ENCODE data around the gene BLOC1S5.
"Not testable (repeated sequence)": the region's sequence is repeated elsewhere in the genome, so short reads cannot be mapped to it uniquely, and the experiment has no call there.

The BLOC1S5 gene

DNA sequence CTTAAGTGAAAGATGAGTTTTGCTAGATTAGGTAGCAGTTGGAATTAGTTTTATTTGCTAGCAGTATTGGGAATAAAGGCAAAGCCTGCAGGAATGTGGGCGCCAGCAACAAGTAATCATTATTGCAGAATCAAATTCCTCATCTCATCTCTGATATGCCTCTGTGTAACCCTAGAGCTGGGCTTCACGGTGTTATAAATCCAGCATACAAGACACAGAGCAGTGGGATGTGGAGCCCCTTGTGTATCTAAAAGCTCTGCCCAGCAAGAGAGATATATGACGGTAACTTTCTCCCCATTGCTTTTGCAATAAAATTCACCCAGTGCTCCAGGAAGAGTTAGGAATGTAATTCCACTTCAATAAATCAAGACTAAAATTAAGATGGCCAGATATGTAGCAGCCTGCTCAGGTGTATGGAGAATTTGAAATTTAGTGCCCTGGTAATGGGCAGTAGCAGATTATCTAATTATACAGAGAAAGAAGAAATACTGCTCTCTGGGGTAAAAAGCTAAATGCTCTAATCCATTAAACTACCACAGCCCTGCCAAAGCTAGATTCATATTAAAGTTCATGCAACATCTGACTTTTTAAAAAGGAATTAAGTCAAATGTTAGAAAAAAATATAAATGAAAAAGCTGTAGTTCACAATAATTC, 5.6 kb upstream of the BLOC1S5 start:
- no peak for TF ChIP-seq ZNF274 (IDR thresholded peaks at IDR 0.05; ENCODE audit: low read depth, low read length)
- no peak overlapping the region for H3K4me3 ChIP-seq (ENCODE audit: low read length)

DNA sequence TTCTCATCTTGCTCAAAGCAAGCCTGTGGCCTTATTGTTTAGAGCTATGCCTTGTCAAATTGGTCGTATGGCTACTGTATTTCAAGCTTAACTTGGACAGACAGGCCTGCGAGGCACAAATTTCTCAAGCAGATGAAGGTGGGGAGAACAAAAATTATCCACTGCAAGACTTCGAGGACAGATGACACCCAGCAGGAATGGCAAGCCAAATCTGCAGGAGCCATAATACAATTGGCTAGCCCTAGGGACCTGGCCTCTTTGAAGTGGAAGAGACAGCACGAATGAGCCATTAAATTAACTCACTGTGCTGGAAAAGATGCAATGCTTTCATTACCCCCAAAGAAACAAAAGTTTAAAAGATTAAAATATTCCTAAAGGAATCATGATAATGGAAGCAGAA, 5.0 kb upstream of the BLOC1S5 start:
- no peak overlapping the region for H3K4me3 ChIP-seq (ENCODE audit: low read length)
- TF ChIP-seq ZNF274 (IDR thresholded peaks at IDR 0.05; ENCODE audit: low read depth, low read length): no peak

DNA sequence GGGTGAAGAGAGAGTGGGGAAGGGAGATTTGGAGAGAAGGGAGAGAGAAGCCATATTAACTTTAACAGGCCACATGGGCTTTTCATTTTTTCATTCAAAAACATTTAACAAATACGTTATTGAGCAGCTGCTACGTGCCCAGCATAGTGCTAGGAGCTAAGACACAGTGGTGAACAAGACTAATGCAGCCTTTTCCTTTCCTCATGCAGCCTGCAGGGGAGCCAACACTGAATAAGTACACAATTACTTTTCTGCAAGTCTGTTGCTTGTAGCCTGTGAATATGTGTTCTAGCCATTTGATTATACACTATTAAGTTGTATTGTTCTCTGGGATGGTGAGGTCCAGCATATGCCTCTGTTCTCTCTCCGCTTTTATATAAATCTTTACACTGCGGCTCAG, 1.9 kb upstream of the BLOC1S5 start:
- TF ChIP-seq ZNF274 (IDR thresholded peaks at IDR 0.05; ENCODE audit: low read depth, low read length): no peak
- H3K4me3 ChIP-seq (ENCODE audit: low read length): no peak overlapping the region

GRCh38 chr6:8065519-8065911, 1.3 kb upstream of the BLOC1S5 start:
- no peak overlapping the region for H3K4me3 ChIP-seq (ENCODE audit: low read length)
- no peak for TF ChIP-seq ZNF274 (IDR thresholded peaks at IDR 0.05; ENCODE audit: low read depth, low read length)

DNA sequence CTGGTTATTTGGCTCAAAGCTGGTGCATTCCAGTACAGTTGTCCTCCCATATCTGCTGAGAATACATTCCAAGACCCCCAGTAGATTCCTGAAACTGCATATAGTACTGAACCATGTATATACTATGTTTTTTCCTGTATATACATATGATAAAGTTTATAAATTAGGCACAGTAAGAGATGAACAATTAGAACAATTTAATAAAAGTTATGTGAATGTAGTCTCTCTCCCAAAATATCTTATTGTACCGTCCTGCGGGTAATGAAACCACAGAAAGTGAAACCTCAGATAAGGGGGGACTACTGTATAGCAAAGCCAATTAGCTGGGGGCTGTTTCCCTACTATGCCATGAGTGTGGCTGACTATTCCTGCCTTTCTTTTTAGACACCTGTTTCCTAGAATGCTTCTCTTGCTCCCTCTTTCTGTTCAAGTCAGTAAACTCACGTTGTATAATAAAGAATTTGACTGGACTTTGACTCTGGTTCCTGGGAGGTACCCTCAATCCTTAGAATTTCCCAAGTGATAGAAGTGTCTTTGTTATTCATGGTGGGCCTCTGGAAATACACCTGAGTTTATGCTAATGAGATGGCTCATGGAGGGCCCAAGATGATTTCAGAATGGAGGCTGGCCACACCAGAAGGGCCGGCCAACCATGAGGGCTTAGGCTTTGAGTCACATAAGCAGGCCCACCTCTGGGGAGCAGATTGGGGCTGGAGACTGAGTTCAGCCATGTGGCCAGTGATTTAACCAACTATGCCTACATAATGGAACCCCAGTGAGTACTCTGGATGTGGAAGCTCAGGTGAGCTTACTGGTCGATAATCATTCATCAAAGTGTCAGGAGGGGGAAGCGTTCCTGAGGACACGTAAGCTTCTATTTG, 689 bp upstream of the BLOC1S5 start:
- no peak for TF ChIP-seq ZNF274 (IDR thresholded peaks at IDR 0.05; ENCODE audit: low read depth, low read length)
- peak overlapping the region; percentile 3; the same call in 1 of the 2 replicates for H3K4me3 ChIP-seq (ENCODE audit: low read length)

DNA sequence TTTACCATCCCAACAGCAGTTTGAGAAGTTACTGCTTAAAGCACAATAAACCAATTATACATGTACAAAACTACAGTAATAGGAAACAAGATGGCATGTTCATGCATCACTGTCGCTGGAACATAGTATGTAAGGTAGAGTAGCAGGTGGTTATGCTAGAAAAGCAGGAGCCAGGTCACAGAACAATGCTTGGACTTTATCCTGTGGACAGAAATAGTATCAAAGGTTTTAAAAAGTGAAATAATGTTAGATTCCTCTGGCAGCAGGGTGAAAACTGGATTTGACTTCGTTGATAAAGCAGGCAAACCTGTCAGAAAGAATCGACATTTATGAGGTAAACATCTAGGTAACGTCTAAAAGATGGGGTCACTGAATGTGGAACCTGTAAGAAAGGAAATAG, 2.5 kb downstream of the BLOC1S5 start:
- H3K4me3 ChIP-seq (ENCODE audit: low read length): no peak overlapping the region
- no peak for TF ChIP-seq ZNF274 (IDR thresholded peaks at IDR 0.05; ENCODE audit: low read depth, low read length)

DNA sequence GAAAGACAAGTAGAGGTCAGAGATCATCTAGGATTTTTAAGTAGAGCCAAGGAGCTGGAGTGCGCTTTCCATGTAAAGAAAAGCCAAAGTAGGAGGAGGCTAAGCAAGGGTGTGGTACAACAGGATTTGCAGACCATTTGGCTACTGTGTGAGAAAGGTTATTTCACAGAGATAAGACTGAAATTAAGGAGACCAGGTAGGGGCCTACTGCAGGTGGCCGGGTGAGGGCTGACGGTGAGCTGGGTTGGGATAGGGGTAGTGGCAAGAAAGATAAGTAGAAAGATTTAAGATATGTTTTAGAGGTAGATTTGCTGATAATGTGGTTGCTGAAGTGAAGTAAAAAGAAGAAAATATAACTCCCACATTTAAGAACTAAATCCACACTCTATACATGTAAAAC, 3.8 kb downstream of the BLOC1S5 start:
- no peak for TF ChIP-seq ZNF274 (IDR thresholded peaks at IDR 0.05; ENCODE audit: low read depth, low read length)
- no peak overlapping the region for H3K4me3 ChIP-seq (ENCODE audit: low read length)

DNA sequence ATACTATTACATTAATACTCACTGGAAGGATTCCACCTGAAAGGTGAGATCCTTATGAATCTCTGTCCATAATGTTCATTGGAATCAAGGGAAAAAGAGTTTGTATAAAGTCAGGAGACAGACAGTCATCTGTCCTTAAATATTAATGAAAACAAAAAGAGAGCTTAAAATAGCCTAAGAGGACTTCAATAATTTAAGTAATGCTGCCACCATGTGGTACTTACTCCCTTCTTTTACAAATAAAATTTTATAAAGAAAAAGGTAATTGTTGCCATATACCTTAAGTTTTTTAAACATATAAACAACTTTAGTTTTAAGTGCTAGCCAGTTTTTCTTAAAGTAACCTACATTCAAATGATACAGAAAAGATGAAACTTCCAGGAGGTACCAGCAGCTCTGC, 5.1 kb downstream of the BLOC1S5 start:
- no peak for TF ChIP-seq ZNF274 (IDR thresholded peaks at IDR 0.05; ENCODE audit: low read depth, low read length)
- no peak overlapping the region for H3K4me3 ChIP-seq (ENCODE audit: low read length)

DNA sequence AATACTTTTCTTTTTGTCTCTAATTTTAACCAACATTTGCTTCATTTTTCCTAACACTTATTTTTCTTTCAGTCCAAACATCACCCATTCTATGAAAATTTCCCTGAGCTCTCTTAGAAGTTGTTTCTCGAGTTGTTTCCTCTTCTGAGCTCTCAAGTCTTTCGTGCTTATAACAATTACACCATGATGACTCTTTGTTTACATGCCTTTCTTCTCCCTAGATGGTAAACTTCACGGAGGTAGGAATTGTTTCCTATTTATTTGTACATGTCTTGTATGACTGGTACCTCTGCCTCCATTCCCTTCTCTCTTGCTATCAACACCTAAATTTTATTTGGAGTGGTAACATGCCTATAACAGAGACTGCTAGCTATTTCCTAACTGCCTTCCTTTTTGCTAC, 6.4 kb downstream of the BLOC1S5 start:
- TF ChIP-seq ZNF274 (IDR thresholded peaks at IDR 0.05; ENCODE audit: low read depth, low read length): no peak
- H3K4me3 ChIP-seq (ENCODE audit: low read length): no peak overlapping the region

DNA sequence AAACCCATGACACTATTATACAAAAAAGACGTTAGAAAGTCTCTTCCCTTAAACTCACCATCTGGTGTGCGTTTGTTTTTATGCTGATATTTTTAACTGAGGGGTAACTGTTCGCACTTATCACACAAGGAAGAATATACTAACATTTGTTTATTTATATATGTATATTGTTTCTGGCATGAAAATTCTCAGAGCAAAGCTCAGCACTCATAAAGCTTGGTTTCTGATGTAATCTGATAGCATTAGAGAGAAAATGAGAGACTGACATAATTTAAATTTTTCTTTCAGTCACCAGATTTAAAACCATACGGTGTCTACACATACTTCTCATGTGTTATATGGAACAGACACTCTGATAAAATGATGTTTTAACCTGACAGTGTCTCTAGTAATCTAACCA, 6.9 kb downstream of the BLOC1S5 start:
- H3K4me3 ChIP-seq (ENCODE audit: low read length): no peak overlapping the region
- no peak for TF ChIP-seq ZNF274 (IDR thresholded peaks at IDR 0.05; ENCODE audit: low read depth, low read length)

GRCh38 chr6:8054276-8054675, 9.9 kb downstream of the BLOC1S5 start:
- H3K4me3 ChIP-seq (ENCODE audit: low read length): no peak overlapping the region
- no peak for TF ChIP-seq ZNF274 (IDR thresholded peaks at IDR 0.05; ENCODE audit: low read depth, low read length)

DNA sequence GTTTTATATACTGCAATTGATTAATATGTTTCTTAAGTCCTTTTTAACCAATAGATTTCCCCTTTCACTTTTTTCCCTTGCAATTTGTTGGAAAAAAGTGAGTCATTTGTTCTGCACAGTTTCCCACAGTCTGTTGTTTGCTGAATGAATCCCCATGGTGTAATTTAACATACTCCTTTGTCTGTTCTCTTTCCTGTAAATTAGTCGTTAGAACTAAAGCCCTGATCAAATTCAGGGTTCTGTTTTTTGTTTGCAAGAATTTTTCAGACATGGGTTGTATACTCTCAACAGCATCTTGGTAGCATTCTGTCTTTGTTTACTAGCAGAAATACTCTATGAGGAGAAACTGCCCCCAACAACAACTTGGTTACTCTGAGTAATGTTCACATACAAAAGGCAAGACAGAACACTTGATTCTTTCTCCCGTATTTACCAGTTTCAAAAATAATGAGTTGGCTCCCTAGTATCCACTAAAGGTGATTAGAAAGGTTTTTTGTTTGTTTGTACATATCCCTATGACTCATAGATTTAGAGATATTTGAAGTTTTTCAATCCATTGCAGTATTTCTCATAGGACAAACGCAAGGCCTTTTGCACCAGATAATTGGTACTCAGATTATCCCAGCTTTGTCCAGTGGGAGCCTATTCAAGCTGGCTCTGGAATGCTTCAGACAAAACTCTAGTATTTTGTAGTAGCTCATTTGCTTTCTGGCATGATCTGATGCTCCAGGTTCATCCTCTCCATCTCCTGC, 16.5 kb downstream of the BLOC1S5 start:
- no peak for TF ChIP-seq ZNF274 (IDR thresholded peaks at IDR 0.05; ENCODE audit: low read depth, low read length)
- H3K4me3 ChIP-seq (ENCODE audit: low read length): no peak overlapping the region

DNA sequence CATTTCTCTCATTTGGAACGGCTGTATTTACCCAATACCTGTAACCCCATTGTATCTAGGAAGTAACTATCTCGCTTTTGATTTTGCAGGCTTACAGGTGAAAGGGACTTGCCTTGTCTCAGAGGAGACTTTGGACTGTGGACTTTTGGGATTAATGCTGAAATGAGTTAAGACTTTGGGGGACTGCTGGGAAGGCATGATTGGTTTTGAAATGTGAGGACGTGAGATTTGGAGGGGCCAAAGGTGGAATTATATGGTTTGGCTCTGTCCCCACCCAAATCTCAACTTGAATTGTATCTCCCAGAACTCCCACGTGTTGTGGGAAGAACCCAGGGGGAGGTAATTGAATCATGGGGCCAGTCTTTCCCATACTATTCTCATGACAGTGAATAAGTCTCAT, 18.4 kb downstream of the BLOC1S5 start:
- not testable (repeated sequence) for H3K4me3 ChIP-seq (ENCODE audit: low read length)

DNA sequence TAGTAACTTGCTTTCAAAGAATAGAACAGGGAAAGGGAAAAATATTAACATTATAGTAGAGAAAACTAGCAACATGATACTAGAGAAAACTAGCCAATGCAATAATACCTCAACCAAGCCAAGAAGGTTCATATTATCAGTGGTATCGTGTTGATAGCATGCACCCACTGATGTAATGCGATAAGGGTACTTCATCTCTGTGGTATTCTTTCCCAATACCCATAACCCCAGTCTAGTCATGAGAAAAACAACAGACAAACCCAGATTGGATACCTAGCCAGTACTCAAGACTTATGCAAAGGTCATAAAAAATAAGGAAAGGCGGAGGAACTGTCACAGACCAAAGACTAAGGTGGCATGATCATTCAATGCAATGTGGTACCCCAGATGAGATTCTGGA, 21.0 kb downstream of the BLOC1S5 start:
- no peak overlapping the region for H3K4me3 ChIP-seq (ENCODE audit: low read length)
- no peak for TF ChIP-seq ZNF274 (IDR thresholded peaks at IDR 0.05; ENCODE audit: low read depth, low read length)
